SK-N-SH treated with all-trans-retinoic acid at 6 μM for 48 hours (cell line): ENCODE data around the gene PIK3R5.

Experiments
- ATAC-seq: fragments of 200-7000 bp; cut with Tn5 transposase; 3 replicates; pipeline ENCODE4 v1.9.1; 2020; ENCODE audit warnings: mild to moderate bottlenecking, moderate library complexity
- ARNTL ChIP-seq: fragments of 450-650 bp; formaldehyde crosslinking; IDR thresholded peaks from 2 replicates; pipeline ENCODE4 v1.5.0; 2020; ENCODE audit warnings: low read depth, mild to moderate bottlenecking, moderate library complexity, borderline replicate concordance
- BACH2 ChIP-seq: fragments of 250-450 bp; sonication (Bioruptor Pico); IDR thresholded peaks from 2 replicates; pipeline ENCODE4 v1.9.0; 2021; ENCODE audit warnings: mild to moderate bottlenecking, borderline replicate concordance
- CREB5 ChIP-seq: fragments of 250-450 bp; sonication (Bioruptor Pico); IDR thresholded peaks from 2 replicates; pipeline ENCODE4 v1.5.1; 2020; ENCODE audit warnings: low read depth, mild to moderate bottlenecking, moderate library complexity
- CSDC2 ChIP-seq: fragments of 250-450 bp; sonication (Bioruptor Pico); IDR thresholded peaks from 2 replicates; pipeline ENCODE4 v1.5.0; 2020; ENCODE audit warnings: mild to moderate bottlenecking, moderate library complexity
- CSRNP3 ChIP-seq: fragments of 250-450 bp; sonication (Bioruptor Pico); IDR thresholded peaks from 2 replicates; pipeline ENCODE4 v1.5.1; 2021; ENCODE audit warnings: mild to moderate bottlenecking, moderate library complexity
- ESRRG ChIP-seq: fragments of 250-450 bp; sonication (Bioruptor Pico); IDR thresholded peaks from 2 replicates; pipeline ENCODE4 v1.6.1; 2021; ENCODE audit warnings: mild to moderate bottlenecking
- GLIS3 ChIP-seq: fragments of 250-450 bp; sonication (Bioruptor Pico); IDR thresholded peaks from 2 replicates; pipeline ENCODE4 v1.5.0; 2020; ENCODE audit warnings: mild to moderate bottlenecking, moderate library complexity
- ISL1 ChIP-seq: fragments of 250-450 bp; sonication (Bioruptor Pico); IDR thresholded peaks from 2 replicates; pipeline ENCODE4 v2.1.2; 2022; ENCODE audit warnings: mild to moderate bottlenecking, moderate library complexity
- OSR1 ChIP-seq: fragments of 250-450 bp; sonication (Bioruptor Pico); IDR thresholded peaks from 2 replicates; pipeline ENCODE4 v1.8.0; 2022; ENCODE audit warnings: moderate library complexity, mild to moderate bottlenecking, inconsistent platforms
- PATZ1 ChIP-seq: fragments of 250-450 bp; sonication (Bioruptor Pico); IDR thresholded peaks from 2 replicates; pipeline ENCODE4 v1.8.0; 2020; ENCODE audit warnings: mild to moderate bottlenecking, moderate library complexity, borderline replicate concordance
- POU6F1 ChIP-seq: fragments of 250-450 bp; sonication (Bioruptor Pico); IDR thresholded peaks from 2 replicates; pipeline ENCODE4 v1.8.0; 2021; ENCODE audit warnings: low read depth, mild to moderate bottlenecking, moderate library complexity, borderline replicate concordance
- PPARA ChIP-seq: fragments of 250-450 bp; sonication (Bioruptor Pico); IDR thresholded peaks from 2 replicates; pipeline ENCODE4 v1.5.0; 2020; ENCODE audit warnings: mild to moderate bottlenecking, borderline replicate concordance
- RARB ChIP-seq: fragments of 250-450 bp; sonication (Bioruptor Pico); IDR thresholded peaks from 2 replicates; pipeline ENCODE4 v1.8.0; 2021; ENCODE audit warnings: mild to moderate bottlenecking, moderate library complexity
- SNAI2 ChIP-seq: fragments of 250-450 bp; sonication (Bioruptor Pico); IDR thresholded peaks from 2 replicates; pipeline ENCODE4 v1.5.0; 2020; ENCODE audit warnings: mild to moderate bottlenecking, moderate library complexity
- TCF4 ChIP-seq: fragments of 250-450 bp; sonication (Bioruptor Pico); IDR thresholded peaks from 2 replicates; pipeline ENCODE4 v1.8.0; 2021; ENCODE audit warnings: mild to moderate bottlenecking, moderate library complexity, borderline replicate concordance
- TSHZ2 ChIP-seq: fragments of 250-450 bp; sonication (Bioruptor Pico); IDR thresholded peaks from 2 replicates; pipeline ENCODE4 v1.5.0; 2020; ENCODE audit warnings: mild to moderate bottlenecking, moderate library complexity
- ZC3H10 ChIP-seq: fragments of 250-450 bp; sonication (Bioruptor Pico); IDR thresholded peaks from 2 replicates; pipeline ENCODE4 v1.5.1; 2021; ENCODE audit warnings: mild to moderate bottlenecking, moderate library complexity
- ZFP3 ChIP-seq: fragments of 250-450 bp; sonication (Bioruptor Pico); IDR thresholded peaks from 2 replicates; pipeline ENCODE4 v1.5.0; 2020; ENCODE audit warnings: mild to moderate bottlenecking, moderate library complexity
- ZFP30 ChIP-seq: fragments of 450-650 bp; formaldehyde crosslinking; IDR thresholded peaks from 2 replicates; pipeline ENCODE4 v1.5.0; 2022; ENCODE audit warnings: mild to moderate bottlenecking, moderate library complexity
- ZNF565 ChIP-seq: fragments of 450-650 bp; formaldehyde crosslinking; conservative IDR thresholded peaks from 2 replicates; pipeline ENCODE4 v1.5.0; 2020; ENCODE audit warnings: low read depth, mild to moderate bottlenecking, moderate library complexity
- ZNF70 ChIP-seq: fragments of 450-650 bp; formaldehyde crosslinking; IDR thresholded peaks from 2 replicates; pipeline ENCODE4 v1.5.0; 2020; ENCODE audit warnings: mild to moderate bottlenecking, moderate library complexity
- ZNF8 ChIP-seq: fragments of 450-650 bp; formaldehyde crosslinking; IDR thresholded peaks from 2 replicates; pipeline ENCODE4 v1.5.0; 2020; ENCODE audit warnings: mild to moderate bottlenecking, moderate library complexity

The PIK3R5 gene

GRCh38 chr17:8951206-8951605 lies 14.3 kb downstream of the PIK3R5 start:
- no peak for TF ChIP-seq GLIS3 (CRISPR knock-in tag)
- TF ChIP-seq PPARA (CRISPR knock-in tag): no peak
- no peak for TF ChIP-seq SNAI2 (CRISPR knock-in tag)
- TF ChIP-seq OSR1: no peak
- TF ChIP-seq CSDC2 (CRISPR knock-in tag): no peak
- TF ChIP-seq ARNTL (CRISPR knock-in tag): no peak
- no peak for TF ChIP-seq ZNF565
- TF ChIP-seq TCF4: no peak
- no peak for TF ChIP-seq PATZ1
- no peak for TF ChIP-seq ZNF70 (CRISPR knock-in tag)
- no peak for TF ChIP-seq ESRRG (CRISPR knock-in tag)
- no peak for ATAC-seq

- no peak for ATAC-seq
- no peak for TF ChIP-seq OSR1
- no peak for TF ChIP-seq PPARA (CRISPR knock-in tag)
- no peak for TF ChIP-seq POU6F1 (CRISPR knock-in tag)
- TF ChIP-seq ESRRG (CRISPR knock-in tag): no peak
- TF ChIP-seq BACH2 (CRISPR knock-in tag): no peak
- no peak for TF ChIP-seq ZFP30 (CRISPR knock-in tag)
- no peak for TF ChIP-seq ZC3H10 (CRISPR knock-in tag)
- no peak for TF ChIP-seq RARB (CRISPR knock-in tag)
Measured at GRCh38 chr17:8949061-8949661, 16.3 kb downstream of the PIK3R5 start.

- ATAC-seq: no peak
- no peak for TF ChIP-seq BACH2 (CRISPR knock-in tag)
- TF ChIP-seq ZC3H10 (CRISPR knock-in tag): no peak
- no peak for TF ChIP-seq ZNF8
- no peak for TF ChIP-seq RARB (CRISPR knock-in tag)
- TF ChIP-seq CSRNP3 (CRISPR knock-in tag): no peak
- no peak for TF ChIP-seq ARNTL (CRISPR knock-in tag)
- no peak for TF ChIP-seq TSHZ2 (CRISPR knock-in tag)
- no peak for TF ChIP-seq POU6F1 (CRISPR knock-in tag)
- no peak for TF ChIP-seq PATZ1
- no peak for TF ChIP-seq ZFP30 (CRISPR knock-in tag)
- TF ChIP-seq SNAI2 (CRISPR knock-in tag): no peak
- no peak for TF ChIP-seq ZFP3 (CRISPR knock-in tag)
- TF ChIP-seq GLIS3 (CRISPR knock-in tag): no peak
- no peak for TF ChIP-seq OSR1
- no peak for TF ChIP-seq ESRRG (CRISPR knock-in tag)
- TF ChIP-seq TCF4: no peak
- no peak for TF ChIP-seq CREB5
- TF ChIP-seq ZNF565: no peak
- TF ChIP-seq ISL1 (CRISPR knock-in tag): no peak
- TF ChIP-seq PPARA (CRISPR knock-in tag): no peak
- TF ChIP-seq, all 23 proteins: peak for 0
Measured at GRCh38 chr17:8948462-8948861, 17.0 kb downstream of the PIK3R5 start.
